GM21367 (cell line): ENCODE results near the gene SLC9C1.
"Not testable (repeated sequence)": the region's sequence is repeated elsewhere in the genome, so short reads cannot be mapped to it uniquely, and the experiment has no call there.

Experiments
- ATAC-seq: cut with Tn5 transposase; IDR thresholded peaks from one replicate; pipeline ENCODE4 v1.9.1; 2021; ENCODE audit not compliant: unreplicated experiment

Gene SLC9C1

GRCh38 chr3:112199622-112200316 lies 94.2 kb downstream of the SLC9C1 start:
- ATAC-seq, result no peak

- ATAC-seq, result no peak
Observed at GRCh38 chr3:112197131-112197530, 96.9 kb downstream of the SLC9C1 start.

DNA sequence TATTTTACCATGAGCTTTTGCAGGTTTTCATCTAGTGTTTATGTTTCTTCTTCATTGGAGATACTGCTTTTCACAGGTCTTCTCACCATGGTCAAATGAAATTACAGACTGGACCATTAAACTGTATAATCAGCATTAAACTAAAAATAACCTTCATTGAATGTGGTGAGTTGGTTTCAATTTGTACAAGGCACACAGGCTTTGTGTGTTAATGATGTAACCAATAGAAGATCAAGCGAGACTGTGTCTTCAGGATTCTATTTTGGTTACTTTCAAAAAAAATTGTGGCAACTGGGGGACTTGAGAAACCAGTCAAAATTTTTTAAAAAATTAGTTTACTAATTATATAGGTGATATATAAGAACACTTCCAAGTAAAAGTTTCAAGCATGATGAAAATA lies 106.7 kb downstream of the SLC9C1 start:
- ATAC-seq, result no peak

GRCh38 chr3:112185423-112186035 lies 108.5 kb downstream of the SLC9C1 start:
- not testable (repeated sequence) for ATAC-seq

DNA sequence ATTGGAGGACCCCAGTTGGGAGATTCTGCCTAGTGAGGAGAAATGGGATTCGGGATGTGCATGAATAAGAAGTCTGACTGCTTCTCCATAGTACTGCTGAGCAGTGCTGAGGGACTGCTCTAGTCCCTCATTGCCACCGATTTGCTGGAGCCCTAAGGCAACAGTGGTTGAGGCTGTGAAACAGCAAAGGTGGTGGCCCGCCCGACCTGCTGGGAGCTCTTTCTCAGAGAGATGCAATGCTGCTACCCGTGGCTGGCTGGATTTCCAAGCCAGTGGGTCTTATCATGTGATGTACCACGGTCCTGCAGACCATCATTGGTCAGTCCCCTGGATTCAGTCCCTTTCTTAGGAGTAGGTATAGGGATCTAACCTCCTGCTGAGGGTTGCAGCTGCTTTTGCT lies 118.4 kb downstream of the SLC9C1 start:
- ATAC-seq, result no peak

GRCh38 chr3:112175037-112175436 lies 119.0 kb downstream of the SLC9C1 start:
- ATAC-seq, result no peak

GRCh38 chr3:112171144-112171543 lies 122.9 kb downstream of the SLC9C1 start:
- ATAC-seq, result no peak

GRCh38 chr3:112170046-112170445 lies 124.0 kb downstream of the SLC9C1 start:
- ATAC-seq, result no peak

- ATAC-seq, result peak; percentile 94
Observed at GRCh38 chr3:112167758-112168157, 126.3 kb downstream of the SLC9C1 start.

DNA sequence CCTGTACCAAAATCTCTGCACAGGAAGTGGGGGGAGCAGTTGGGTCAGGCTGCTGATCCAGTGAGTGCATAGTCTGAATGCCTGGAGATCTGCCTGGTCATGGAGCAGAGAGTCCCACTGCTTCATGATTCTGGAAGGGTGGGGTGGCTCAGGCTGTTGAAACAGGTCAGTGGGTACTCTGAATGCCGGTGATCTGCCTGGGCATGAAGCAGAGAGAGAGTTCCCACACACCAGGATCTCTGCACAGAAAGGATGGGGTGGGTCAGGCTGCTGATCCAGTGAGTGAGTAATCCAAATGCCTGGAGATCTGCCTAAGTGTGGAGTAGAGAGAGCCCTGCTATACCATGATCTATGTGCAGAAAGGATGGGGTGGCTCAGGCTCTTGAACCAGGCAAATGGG lies 144.9 kb downstream of the SLC9C1 start:
- ATAC-seq, result no peak

- ATAC-seq, result no peak
Observed at GRCh38 chr3:112143689-112144088, 150.3 kb downstream of the SLC9C1 start.

DNA sequence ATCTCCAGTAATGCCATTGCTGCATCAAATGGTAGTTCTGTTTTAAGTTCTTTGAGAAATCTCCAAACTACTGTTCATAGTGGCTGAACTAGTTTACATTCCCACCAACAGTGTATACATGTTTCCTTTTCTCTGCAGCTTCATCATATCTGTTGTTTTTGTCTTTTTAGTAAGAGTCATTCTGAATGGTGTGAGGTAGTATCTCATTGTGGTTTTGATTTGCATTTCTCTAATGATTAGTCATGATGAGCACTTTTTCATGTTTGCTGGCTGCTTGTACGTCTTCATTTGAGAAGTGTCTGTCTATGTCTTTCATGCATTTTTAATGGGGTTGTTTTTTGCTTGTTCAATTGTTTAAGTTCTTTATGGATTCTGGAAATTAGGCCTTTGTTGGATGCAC lies 150.8 kb downstream of the SLC9C1 start:
- no peak for ATAC-seq

DNA sequence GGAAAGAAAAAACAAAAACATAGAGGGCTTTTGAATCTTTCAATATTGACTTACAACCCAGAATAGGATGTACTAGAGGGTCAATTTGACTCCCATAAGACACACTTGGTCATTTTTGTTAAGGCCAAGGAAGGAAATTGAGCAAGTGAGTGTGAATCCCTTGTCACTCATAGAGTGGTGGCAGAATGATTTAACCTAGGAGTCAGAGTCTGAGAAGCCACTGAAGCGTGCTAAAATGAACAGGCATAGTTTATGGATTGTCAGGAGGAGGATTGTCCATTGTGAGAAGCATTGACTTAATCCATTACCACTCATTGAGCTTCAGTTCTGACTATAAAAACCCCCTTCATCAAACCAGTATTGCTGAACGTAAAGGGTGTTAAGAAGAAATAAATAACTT lies 152.7 kb downstream of the SLC9C1 start:
- ATAC-seq, result no peak

DNA sequence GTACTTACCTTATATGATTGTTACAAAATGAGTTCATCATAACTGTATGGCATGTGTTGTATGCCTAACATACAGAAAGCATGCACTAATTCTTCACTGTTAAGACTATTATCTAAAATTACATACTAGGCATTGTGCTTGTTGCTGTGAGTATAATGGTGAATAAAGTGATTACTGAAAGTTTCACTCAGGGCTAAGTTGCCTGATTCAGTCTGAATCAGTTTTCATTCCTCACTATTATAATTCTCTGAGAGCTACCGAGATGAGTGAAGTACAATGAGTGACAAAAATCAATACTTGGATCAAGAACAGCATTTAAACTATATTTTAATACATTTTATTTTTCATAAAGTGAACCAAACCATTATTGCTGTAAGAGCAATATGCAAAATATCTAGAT lies 153.4 kb downstream of the SLC9C1 start:
- ATAC-seq, result no peak

DNA sequence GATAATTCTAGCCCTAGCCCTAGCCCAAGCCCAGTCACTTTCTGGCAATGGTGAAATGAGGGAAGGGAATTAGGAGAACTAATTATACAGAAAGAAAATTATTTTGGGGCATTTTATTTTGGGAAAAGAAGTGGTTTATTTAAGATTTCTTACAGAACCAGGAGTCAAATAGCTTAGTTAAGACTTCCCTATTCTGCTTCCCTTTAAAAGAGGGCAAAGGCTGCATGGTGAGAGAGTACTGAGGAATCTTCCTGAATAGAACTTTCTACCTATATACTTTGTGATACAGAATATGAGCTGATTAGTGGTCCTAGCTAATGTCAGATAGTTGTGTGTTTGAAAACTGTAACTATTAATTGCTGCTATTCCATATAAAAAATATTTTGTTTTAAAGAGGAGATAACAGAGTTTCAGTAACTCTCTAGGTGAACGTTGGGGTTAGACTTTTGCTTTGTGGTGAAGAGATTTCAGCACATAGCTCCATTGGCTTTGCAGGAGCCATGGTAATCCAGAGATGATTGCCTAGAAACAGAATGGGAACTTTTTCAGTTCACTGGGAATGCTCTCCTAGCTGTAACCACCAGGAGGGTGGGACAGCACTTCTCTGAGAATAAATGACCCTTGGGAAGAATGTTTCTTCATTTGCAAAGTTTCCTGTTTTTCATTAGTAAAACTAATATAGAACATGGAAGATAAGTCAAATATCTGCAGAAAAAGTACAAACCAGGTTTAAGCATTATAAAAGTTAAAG lies 155.6 kb downstream of the SLC9C1 start:
- ATAC-seq, result no peak

DNA sequence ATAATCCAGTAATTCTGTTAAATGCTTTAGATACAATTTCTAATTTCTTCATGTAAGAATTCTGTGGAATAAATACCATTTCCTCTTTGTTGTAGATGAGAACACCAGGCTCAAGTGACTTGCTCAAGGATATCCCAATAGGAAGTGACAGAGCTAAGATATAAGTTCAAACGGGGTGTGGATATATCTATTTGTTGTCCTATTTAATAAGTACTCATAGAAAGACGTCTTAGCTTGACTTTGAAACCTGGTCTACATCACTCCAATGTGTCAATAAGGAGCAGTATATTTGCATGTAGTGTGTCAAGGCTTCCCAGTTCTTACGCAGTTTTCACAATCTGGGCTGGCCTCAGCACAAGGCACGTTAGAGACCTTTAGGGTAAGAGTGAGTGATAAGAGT lies 156.2 kb downstream of the SLC9C1 start:
- no peak for ATAC-seq

GRCh38 chr3:112136959-112137693 lies 156.9 kb downstream of the SLC9C1 start:
- ATAC-seq, result no peak

DNA sequence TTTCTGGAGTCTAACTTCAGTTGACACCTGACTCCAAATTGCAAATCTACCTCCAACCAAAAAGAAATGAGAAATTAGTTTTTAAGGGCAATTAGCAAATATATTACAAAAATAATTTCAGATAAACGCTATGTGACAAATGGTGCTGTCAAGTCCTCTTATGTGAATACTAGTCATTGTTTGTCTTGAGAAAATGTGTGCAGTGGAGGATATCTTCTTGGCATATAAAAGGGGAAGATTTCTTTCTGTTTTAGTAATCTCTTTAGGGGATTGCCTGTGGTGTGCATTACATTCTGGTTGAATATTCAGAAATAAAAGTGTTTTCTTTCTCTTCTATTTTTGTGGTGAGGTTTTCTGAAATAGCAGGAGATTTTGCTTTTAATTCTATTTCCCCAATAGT lies 158.0 kb downstream of the SLC9C1 start:
- no peak for ATAC-seq

DNA sequence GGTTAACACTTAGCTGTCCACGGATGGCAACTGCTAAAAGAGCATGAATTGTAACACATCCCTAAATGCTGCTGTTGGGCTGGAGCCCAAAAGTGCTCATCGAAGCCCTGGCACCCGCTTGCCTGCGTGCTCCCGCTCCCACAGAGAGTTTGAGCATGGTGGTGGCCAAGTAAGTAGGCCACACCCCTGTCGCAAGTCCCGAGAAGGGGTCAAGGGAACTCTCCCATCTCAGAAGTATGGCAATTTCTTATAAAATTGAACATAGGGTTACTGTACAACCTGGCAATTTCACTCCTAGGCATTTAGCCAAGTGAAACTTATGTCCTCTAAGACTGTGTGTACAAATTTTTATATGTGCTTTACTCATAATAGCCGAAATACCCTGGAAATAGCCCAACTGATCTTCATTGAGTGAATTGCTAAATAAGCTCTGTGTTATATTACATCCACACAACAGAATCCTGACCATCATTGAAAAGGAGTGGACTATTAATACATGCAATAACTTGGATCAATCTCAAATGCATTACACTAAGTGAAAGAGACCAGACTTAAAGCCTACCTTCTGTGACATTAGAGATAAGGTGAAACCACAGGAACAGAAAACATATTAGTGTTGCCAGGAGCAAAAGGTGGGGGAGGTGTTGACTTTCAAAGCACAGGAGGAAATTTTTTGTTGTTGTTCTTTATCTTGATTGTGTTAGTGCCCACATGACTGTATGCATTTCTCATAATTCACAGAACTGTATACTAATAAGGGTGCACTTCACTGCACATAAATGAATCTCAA lies 159.5 kb downstream of the SLC9C1 start:
- no peak for ATAC-seq

- no peak for ATAC-seq
Observed at GRCh38 chr3:112133626-112134334, 160.2 kb downstream of the SLC9C1 start.
